GM04504 (cell line): Measurements from ENCODE around the gene KATNIP.
"Not testable (repeated sequence)": the region's sequence is repeated elsewhere in the genome, so short reads cannot be mapped to it uniquely, and the experiment has no call there.

Experiments
- DNase-seq: peaks from one replicate; pipeline ENCODE4 v3.0.0-alpha.2; 2012; ENCODE audit warnings: low read depth

Gene KATNIP

GRCh38 chr16:27538528-27538927, 11.4 kb upstream of the KATNIP start:
- DNase-seq: no peak

- DNase-seq: no peak
Observed at GRCh38 chr16:27539120-27539519, 10.8 kb upstream of the KATNIP start.

- DNase-seq: no peak
Observed at GRCh38 chr16:27539636-27540035, 10.3 kb upstream of the KATNIP start.

GRCh38 chr16:27543801-27544200, 6.1 kb upstream of the KATNIP start:
- no peak for DNase-seq

- no peak for DNase-seq
Observed at GRCh38 chr16:27544671-27545070, 5.3 kb upstream of the KATNIP start.

- peak; percentile 54 for DNase-seq
Observed at GRCh38 chr16:27547134-27547533, 2.8 kb upstream of the KATNIP start.

- DNase-seq: no peak
Observed at GRCh38 chr16:27547851-27548250, 2.1 kb upstream of the KATNIP start.

GRCh38 chr16:27549464-27549745, 539 bp upstream of the KATNIP start:
- DNase-seq: no peak

- no peak for DNase-seq
Observed at GRCh38 chr16:27550582-27550920, 607 bp downstream of the KATNIP start.

- no peak for DNase-seq
Observed at GRCh38 chr16:27551036-27551435, 1.1 kb downstream of the KATNIP start.

- no peak for DNase-seq
Observed at GRCh38 chr16:27556471-27556870, 6.5 kb downstream of the KATNIP start.

GRCh38 chr16:27558434-27558833, 8.5 kb downstream of the KATNIP start:
- no peak for DNase-seq

GRCh38 chr16:27558932-27559331, 9.0 kb downstream of the KATNIP start:
- DNase-seq: no peak

GRCh38 chr16:27561216-27561615, 11.3 kb downstream of the KATNIP start:
- no peak for DNase-seq

GRCh38 chr16:27564224-27564623, 14.3 kb downstream of the KATNIP start:
- no peak for DNase-seq

- no peak for DNase-seq
Observed at GRCh38 chr16:27566417-27566816, 16.5 kb downstream of the KATNIP start.

GRCh38 chr16:27568077-27568476, 18.1 kb downstream of the KATNIP start:
- no peak for DNase-seq

GRCh38 chr16:27570986-27571385, 21.0 kb downstream of the KATNIP start:
- not testable (repeated sequence) for DNase-seq

GRCh38 chr16:27571433-27572326, 21.7 kb downstream of the KATNIP start:
- no peak for DNase-seq

- no peak for DNase-seq
Observed at GRCh38 chr16:27572711-27573110, 22.8 kb downstream of the KATNIP start.

GRCh38 chr16:27576729-27577128, 26.8 kb downstream of the KATNIP start:
- no peak for DNase-seq

GRCh38 chr16:27579087-27579980, 29.4 kb downstream of the KATNIP start:
- DNase-seq: no peak

GRCh38 chr16:27582883-27583282, 32.9 kb downstream of the KATNIP start:
- DNase-seq: no peak
